ENCODE results near the gene THSD4.

The THSD4 gene

GRCh38 chr15:71566226-71566625 is 451.0 kb downstream of the THSD4 start:
- no peak for DNase-seq

GRCh38 chr15:71567173-71567572 is 451.9 kb downstream of the THSD4 start:
- no peak for DNase-seq

- DNase-seq: no peak
These were observed 453.0 kb downstream of the THSD4 start for GRCh38 chr15:71568227-71568626.

DNA sequence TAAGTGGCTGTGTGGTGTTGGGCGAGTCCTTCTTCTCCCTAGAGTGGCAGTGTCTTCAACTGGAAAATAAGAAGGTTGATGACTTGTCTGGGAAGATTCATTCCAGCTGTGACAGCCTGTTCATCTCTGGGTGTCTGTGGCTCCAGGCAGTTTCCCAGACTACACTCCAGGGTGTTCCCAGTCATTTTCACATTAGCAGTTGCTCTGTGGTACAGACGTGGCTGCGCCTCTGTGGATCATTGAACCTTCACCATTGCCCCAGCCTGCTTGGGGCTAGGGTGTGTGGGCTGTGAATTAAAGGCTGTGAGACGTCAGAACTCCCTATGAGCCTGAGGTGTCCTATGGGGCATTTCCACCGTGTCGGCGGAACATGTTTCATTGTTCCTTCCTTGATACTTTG is 455.5 kb downstream of the THSD4 start:
- no peak for DNase-seq

DNA sequence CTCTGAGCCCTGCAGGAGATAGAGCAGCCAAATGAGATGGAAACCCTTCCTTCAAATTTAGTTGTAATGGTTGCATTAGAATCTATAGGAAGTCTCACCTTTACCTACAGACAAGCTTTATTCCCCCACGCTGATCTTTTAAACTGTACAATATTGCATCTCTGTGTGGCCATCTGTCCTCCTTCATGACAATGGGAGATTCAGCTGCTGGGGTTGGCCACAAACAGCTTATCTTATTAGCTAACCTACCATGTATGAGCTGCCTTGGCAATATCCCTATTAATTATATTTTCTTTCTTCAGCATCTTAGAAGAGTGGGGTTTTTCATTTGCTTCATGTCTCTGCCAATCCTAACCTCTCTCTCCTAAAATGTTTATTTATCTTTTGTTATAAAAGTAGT is 456.4 kb downstream of the THSD4 start:
- no peak for DNase-seq

DNA sequence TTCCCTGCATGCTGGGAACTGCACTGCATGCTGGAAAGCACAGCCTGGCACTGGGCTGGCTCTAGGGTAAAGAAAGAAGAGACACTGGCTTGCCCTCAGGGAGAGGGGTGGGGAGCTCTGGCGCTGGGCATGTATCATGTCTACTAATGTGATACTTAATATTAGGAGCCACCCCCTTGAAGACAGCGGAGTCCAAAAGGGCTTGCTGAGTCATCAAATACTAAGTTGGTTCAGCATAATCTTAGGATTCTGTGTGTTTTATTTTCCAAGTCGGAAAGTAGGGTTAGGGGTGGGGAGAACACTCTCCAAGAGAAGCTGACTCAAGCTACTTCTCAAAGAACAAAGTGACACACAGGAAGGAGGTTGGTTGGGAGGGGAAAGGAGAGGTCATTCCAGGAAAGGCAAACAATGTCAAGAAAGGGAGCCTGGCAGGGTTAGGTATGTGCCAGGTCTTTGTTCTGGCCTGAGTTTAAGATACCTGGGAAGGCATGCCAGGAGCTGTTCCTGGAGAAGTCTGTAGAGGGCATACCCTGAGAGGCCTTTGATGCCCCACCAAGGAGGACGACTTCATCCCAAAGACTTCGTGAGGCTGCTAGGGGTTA is 457.3 kb downstream of the THSD4 start:
- DNase-seq: no peak

GRCh38 chr15:71573599-71573998 is 458.3 kb downstream of the THSD4 start:
- DNase-seq: no peak

- no peak for DNase-seq
These were observed 460.3 kb downstream of the THSD4 start for GRCh38 chr15:71575474-71576045.

DNA sequence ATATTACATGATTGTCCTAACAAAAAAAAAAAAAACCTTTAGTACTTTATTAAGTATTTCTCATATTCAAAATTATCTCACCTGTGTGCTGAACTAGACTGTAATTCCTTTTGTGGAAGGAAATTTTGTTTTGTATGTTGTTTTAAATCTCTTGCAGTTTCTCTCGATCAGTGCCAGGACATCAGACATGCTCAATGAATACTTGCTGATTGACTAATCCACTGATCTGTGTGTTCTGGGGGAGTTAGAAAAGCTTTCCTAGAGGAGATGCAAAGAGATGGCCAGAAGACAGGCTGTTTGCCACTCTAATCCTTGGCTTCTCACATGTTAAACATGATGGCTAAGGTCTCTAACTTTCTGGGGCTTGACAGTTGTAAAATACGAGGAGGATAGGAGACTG is 461.8 kb downstream of the THSD4 start:
- no peak for DNase-seq

GRCh38 chr15:71581398-71581930 is 466.2 kb downstream of the THSD4 start:
- DNase-seq: no peak

DNA sequence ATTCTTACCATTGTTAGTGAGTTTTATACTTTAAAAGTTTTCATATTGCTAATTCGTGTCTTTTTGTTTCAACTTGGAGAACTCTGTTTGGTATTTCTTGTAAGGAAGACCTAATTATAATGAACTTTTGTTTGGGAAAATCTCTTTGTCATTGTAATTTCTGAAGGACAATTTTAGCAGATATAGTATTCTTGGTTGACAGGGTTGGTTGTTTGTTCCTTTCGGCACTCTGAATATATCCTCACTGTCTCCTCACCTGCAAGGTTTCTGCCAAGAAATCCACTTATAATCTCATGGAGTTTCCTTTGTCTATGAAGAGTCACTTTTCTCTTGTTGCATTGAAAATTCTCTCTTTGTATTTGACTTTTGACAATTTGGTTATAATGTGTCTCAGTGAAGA is 469.9 kb downstream of the THSD4 start:
- no peak for DNase-seq

DNA sequence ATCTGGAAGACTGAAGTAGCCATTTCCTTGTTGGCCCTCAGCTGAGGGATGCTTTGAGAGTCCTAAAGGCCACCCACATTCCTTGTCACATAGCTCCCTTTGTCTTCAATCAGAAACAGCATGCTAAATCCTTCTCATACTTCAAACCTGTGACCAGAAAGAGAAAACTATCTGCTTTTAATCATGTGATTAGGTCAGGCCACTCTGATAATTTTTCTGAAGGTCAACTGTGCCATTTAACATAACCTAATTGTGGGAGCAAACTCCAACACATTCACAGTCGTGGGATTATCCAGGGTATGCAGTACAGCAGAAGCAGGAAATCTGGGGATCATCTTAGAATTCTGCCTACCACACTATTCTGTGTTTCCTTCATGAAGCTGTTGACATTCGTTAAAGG is 471.2 kb downstream of the THSD4 start:
- no peak for DNase-seq

GRCh38 chr15:71588746-71589145 is 473.5 kb downstream of the THSD4 start:
- no peak for DNase-seq

DNA sequence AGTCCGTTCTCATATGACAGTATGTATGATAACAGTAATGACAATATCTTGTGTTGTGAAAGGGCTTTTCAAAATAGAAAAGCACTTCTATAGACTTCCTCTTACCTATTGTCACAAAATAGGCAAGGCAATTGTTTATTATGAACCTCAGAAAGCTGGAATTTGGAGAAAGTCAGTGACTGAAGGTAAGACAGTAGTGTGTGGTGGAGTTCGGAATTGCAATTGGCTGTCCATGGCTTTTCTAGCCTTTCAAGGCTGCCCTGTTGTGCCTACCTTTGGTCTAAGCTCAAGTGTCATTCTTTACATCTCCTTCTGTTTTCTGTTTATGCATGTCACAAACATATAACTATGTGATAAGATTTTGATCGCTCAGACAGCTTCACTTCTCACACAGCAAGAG is 475.8 kb downstream of the THSD4 start:
- no peak for DNase-seq

DNA sequence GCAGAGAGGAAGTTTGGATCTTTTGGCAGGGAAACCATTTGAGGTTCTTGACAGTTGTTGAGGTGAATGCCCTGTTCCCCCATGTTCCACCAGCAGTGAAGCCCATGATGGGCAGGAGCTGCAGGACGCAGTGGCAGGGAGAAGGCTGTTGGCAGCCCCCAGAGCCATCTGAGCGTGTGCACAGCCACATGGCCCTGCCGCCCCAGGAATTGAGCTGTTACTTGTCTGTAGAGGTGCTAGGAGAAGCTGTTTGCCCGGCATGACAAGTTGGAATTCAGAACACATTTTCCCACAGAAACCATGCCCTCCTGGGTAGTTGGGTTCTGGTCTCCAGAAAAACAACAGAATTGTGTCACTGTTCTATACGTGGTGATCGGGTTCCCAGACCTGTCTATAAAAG is 476.9 kb downstream of the THSD4 start:
- no peak for DNase-seq

DNA sequence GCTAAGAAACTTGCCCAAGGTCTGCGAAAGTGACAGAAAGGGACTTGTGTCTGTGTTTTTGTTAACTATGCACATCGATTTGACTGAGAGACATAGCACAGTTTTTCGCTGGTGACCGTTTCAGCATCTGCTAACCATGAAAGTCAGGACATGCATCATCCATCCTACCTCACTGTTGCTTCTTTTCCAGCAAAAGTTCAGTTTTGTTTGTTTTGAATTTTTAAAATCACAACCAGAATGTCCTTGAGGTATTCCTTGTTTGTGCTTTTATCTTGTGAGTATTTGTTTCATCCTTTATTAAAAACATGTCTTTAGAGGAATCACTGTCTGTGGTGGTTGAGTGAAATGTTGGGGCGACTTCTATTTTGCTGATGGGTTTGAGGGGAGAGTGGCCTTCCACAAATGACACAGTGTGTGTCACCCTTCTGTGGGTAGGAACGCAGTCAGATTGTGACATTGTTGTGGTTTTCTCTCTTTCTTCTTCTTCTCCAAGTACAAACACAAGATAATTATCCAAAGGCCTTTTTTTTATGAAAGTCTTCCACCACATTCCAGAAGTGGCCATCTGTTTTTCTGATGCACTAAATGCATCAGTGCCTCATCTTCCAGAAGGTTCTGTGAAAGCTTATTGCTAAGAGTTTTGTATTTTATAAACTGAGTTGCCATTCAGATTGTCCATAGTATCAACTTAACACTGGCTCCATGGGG is 480.7 kb downstream of the THSD4 start:
- no peak for DNase-seq

DNA sequence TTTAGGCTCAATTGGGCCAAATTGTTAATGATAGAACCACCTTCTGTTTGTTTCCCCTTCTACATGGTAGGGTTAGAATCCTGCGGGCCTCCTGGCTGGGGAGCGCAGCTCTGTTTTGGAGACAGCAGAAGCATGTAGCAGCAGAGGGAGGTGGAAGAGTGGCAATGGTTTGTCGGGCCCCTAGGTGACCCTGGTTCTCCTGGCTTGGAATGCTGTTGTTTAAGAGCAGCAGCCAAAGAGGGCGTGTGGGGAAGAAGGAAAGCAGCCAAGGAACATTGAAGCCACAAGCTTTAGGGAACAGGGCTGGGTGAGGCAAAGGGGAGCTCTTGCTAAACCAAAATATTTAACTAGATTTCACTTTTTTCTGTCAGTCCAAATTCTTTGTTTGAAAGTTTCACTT is 481.4 kb downstream of the THSD4 start:
- DNase-seq: no peak

GRCh38 chr15:71597126-71597525 is 481.9 kb downstream of the THSD4 start:
- no peak for DNase-seq

DNA sequence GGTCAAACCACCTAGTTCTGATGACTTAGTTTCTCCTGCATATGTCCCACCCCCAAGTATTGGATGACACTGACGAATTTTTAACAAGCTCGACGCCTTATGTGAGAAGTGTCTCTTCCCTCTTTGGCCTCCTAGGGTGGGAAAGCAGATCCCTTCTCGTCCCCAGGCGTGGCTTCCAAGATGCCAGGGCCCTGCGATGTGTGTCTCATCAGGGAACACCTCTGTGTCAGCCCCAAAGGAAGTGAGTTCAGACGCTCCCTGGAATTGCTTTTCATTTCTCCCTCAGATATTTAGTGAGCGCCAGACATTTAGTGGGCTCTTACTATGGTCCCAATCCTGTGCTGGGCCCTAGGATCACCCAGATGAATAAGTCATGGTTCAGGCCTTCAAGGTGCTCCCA is 482.4 kb downstream of the THSD4 start:
- no peak for DNase-seq

DNA sequence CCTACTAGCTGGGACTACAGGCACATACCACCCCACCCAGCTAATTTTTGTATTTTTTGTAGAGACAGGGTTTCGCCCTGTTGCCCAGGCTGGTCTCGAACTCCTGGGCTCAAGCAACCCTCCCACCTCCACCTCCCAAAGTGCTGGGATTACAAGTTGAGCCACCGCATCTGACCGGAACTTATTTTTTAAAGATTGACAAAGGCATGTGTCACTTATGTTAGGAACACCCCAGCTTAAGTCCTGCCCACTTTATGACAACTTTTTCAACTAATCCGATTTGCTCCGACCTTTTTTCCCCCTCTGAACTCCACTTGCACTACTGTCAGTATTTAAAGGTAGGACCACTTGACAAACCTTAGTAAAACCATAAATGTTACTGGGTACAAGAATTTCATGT is 483.5 kb downstream of the THSD4 start:
- DNase-seq: no peak

GRCh38 chr15:71599418-71600151 is 484.3 kb downstream of the THSD4 start:
- no peak for DNase-seq

GRCh38 chr15:71600237-71600636 is 485.0 kb downstream of the THSD4 start:
- no peak for DNase-seq

DNA sequence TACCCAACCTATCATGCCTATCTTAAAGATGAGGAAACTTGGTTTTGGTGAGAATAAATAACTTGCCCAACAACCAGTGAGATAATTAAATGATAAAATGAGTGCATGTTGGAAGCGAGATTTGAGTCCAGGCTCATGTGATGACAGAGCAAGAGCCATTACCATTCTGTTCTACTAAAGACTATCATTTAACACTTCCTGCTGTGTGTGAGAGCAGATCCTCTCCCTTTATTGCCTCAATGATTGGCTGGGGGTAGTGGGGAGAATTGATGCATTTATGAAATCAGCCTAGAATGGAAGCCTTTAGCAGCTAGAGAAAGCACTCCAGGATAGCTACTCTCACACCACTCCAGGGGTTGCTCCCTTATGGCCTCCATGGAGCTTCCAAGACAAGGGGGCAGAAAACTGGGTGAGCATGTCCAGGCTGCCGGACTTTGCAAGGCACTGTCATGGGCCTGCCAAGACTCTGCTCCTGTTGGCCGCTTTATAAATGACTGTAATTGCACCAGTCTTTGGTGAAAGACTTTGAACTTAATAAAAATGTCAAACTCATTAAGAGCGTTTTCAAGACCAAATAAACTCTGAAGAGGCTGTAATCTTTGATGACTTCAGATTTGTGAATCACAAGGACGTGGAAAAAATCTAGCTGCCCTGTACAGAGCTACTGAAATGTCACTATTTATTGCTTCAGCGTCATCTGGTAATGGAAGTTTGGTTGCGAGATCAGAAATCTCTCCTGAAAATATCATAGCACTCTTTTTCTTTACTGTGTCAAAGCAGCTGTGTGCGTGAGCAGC is 486.0 kb downstream of the THSD4 start:
- no peak for DNase-seq
